Suppressor macrophage (primary cell): Measurements from ENCODE around the gene TTLL12.

Experiments used
- DNase-seq, 4 experiments: peaks; one replicate each; pipeline ENCODE4 v3.0.0-alpha.2; 2020 to 2022

The TTLL12 gene

GRCh38 chr22:43213962-43214361 lies 27.0 kb upstream of the TTLL12 start:
- DNase-seq: no peak

GRCh38 chr22:43213051-43213450 lies 26.1 kb upstream of the TTLL12 start:
- no peak for DNase-seq

GRCh38 chr22:43212434-43212952 lies 25.6 kb upstream of the TTLL12 start:
- no peak for DNase-seq

- no peak for DNase-seq
Observed at GRCh38 chr22:43211941-43212433, 25.1 kb upstream of the TTLL12 start.

GRCh38 chr22:43210631-43211515 lies 23.9 kb upstream of the TTLL12 start:
- DNase-seq: no peak

DNA sequence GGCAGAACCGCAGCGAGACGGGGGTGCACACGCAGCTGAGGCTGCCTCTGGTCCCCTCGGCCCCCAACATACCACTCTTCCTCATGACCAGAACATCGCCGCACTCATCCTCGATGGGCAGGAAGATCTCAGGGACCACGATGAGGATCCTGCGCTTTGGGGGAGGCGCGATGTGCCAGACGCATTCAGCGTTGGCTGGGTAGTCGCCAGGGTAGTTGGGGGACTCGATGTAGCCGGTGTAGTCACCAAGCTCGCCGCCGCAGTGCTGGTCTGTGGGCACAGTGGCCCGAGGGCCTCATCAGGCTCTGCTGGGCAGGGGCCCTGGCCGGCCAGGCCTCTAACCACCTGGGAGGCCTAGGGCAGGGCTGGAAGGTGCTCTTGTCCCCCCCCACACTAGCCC lies 23.0 kb upstream of the TTLL12 start:
- no peak for DNase-seq

DNA sequence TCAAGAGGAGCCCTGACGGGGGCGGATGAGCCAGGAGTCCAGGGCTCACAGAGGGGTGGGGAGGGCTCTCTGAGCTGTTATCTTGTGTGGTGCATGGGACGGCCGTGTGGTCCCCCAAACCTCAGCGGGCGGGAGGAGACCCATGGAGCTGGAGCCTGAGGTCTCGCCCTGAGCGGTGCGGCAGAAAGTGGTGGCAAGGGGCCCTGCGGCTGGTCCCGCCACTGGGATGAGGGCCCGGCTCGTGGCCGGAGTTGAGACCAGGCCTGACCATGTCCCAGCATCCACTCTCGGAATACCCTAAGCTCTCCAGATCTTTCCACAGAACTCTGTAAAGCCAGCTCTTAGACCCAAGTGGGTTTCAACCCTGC lies 22.6 kb upstream of the TTLL12 start:
- no peak for DNase-seq

DNA sequence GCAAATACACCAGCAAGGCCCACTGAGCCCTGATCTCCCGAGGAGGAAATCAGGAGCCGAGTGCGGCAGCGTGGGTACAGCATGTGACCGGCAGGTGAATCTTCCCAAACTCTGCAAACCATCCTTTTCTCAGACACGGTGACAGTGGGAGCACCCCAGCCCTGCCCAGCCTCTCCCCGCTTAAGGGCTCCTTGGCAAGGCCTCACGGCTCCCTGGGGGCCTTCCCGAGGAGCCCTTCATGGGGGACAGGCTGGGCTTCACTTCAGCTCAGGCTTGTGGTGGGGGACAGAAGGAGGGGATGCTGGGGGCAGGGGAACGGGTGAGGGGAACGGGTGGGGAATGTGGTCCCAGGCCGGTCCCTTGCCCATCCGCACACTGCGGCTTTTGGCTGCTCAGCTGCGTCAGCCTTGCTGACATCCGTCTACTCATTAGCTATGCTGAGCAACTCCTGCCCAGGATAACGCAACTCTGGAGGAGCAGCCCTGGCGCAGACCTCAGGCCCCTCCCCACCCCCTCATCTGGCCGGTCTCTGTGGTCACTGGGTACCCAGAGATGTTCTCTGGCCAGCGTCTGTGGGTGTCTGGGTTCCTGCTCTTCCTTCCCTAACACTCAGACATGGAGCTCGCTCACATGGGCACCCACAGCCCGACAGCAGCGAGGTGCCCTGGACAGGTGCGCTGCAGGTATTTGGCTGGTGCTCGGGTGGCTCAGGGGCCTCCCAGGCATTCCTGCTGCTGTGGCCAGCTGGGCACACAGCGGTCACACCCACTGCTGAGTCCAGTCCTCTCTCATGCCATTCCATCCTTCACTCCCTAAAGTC lies 22.0 kb upstream of the TTLL12 start:
- no peak for DNase-seq

DNA sequence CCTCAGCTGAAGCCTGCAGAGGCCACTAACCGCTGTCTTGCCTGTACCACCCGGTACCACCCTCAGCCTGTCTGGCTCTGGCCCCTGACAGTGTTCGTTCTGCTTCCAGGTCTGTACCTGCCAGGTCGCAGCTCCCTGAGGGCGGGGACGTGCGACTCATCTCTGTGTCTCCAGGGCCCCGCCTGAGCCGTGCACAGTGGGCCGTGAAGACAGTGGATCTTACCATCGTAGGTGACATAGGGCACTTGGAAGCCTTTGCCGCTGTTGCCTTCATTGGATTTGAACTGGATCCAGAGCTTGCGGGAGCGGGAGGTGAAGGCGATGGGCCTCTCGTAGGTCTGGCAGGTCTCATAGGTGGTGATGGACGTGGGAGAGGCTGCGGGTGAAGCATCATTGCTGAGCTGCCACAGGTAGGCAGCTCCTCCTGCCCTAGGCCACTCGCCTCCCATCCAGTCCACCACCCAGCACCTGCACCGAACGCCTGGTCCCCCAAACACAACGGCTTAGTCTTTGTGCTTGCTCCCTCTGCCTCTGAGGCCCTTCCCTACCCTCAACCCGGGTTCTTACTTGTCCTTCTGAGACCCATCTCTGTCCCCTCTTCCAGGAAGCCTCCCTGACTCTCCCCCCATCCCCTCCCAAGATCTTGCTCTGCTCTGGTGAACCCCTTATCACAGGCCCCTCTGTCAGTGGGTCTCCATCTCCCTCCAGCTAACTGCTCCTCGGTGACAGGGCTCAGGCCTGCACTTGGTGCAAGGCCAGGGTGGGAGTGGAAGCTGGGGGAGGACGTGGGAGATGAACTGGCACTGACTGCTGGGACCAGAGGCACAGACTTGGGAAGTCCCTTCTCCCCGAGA lies 21.1 kb upstream of the TTLL12 start:
- DNase-seq: no peak

- DNase-seq: no peak
Observed at GRCh38 chr22:43207386-43207785, 20.5 kb upstream of the TTLL12 start.

DNA sequence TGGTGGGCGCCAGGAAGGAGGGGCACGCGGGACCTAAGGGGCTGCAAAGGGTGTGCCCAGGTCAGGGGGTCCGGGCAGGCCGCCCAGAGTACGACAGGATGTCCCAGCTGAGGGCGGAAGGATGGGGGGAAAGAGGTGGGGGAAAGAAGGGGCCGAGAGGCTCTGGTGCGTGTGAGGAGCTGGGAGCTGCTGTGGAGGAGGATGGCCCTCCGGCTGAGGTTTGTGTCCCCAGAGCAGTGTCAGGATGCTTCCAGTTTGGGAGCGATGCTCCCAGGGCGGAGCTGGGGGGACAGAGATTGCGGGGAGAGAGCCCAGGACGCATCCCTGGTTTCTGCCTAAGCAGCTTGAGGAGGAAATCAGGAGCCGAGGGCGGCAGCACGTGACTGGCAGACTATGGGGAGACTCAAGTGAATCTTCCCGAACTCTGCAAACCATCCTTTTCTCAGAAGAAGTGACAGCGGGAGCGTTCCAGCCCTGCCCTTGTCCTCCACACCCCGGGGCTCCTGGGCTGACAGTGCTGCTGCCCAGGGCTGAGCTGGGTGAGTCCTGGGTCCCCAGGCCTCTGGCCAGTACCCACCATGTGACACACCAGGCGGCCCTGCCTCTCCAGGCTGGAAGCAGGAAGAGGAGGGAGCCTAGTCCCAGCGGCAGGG lies 19.7 kb upstream of the TTLL12 start:
- no peak for DNase-seq

DNA sequence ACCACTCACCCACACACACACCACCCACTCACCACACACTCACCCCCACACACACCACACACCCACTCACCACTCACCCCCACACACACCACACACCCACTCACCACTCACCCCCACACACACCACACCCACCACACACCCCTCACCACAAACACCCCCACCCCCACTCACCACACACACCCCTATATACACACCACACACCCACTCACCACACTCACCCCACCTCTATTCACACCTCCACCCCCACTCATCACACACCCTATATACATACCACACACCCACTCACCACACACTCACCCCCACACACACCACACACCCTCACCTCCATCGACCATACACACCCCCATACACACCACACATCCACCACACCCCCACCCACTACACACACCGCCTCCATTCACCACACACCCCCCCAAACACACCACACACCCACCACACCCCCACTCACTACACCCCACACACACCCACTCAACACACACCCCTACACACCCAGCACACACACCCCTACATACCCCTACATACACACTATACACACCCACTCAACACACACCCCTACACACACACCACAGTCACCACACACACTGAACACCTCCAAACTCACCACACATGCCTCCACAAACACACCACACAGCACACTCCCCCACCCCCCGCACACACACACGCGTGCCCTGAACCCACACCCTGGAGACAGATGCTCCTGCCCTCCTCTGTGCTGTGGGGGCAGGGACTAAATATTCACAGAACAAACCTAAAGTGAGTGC lies 19.0 kb upstream of the TTLL12 start:
- no peak for DNase-seq

DNA sequence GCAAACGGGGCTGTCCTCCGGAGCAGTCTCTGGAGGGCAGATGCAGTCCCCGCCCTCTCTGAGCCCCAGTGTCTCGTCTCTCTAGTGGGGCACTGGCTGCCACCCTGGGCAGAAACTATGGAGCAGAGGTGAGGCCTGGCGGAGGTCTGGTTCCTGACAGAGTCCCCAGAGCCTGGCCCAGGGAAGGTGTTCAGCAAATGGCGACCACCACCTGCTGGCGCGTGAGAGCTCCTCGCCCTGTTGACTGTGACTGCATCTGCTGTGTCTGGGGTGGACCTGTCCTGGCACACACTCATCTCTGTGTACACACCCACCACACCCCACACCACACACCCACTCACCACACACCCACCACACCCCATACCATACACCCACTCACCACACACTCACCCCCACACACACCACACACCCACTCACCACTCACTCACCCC lies 18.3 kb upstream of the TTLL12 start:
- no peak for DNase-seq

DNA sequence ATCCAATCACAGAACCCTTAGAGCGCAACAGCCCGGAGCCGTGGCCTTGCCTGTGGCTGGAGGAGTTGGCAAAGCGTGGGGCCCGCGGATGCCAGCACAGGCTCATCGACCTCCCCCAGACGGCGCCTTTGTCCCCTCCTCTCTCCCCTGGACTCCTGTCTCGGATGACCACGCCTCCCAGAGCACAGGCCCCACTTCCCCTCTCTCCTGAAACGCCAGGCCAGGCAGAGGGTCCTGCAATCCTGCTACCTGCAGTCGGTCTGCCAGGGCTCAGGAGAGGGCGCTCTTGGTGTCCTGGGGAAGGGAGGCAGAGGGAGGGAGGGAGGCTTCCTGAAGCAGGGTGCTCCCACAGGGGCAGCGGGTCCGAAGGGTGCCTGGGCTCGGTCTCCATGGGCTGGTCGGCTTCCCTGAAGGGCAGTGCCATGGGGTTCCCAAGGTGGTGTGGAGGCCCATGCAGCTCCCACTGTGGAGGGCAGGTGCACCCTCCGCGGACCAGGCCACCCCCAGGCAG lies 16.6 kb upstream of the TTLL12 start:
- no peak for DNase-seq

- no peak for DNase-seq
Observed at GRCh38 chr22:43202756-43203410, 15.9 kb upstream of the TTLL12 start.

GRCh38 chr22:43202326-43202725 lies 15.4 kb upstream of the TTLL12 start:
- no peak for DNase-seq

GRCh38 chr22:43201486-43202219 lies 14.7 kb upstream of the TTLL12 start:
- no peak for DNase-seq

- no peak for DNase-seq
Observed at GRCh38 chr22:43200555-43200954, 13.6 kb upstream of the TTLL12 start.

- DNase-seq: no peak
Observed at GRCh38 chr22:43200031-43200430, 13.1 kb upstream of the TTLL12 start.

DNA sequence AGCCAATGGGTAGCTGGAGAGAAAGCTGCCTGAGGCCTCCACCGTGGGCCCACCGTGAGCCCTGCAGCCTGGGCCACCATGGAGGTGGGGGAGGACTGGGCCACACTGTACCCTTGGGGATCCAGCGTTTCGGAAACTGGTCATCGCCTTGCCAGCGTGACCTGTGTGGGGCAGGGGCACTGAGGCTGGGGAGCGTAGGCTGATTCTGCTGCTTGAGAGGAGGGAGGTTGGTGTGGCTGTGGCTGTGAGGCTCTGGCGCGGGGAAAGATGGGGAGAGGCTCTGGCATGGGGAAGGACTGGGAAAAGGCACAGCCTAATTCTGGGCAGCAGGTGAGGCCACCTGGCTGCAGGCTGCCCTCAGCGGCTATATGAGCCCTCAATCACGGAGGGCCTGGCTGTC lies 12.6 kb upstream of the TTLL12 start:
- DNase-seq: no peak
